T-helper 1 cell (primary cell): Measurements from ENCODE around the gene RND3.

Experiments used
- DNase-seq, 5 donors: peaks; one replicate each; pipeline ENCODE4 v3.0.0-alpha.2; 2012 to 2020

Gene RND3

GRCh38 chr2:150432312-150432625 is 55.2 kb downstream of the RND3 start:
- no peak for DNase-seq

GRCh38 chr2:150431561-150432311 is 55.7 kb downstream of the RND3 start:
- DNase-seq = no peak

GRCh38 chr2:150429384-150429961 is 58.0 kb downstream of the RND3 start:
- no peak for DNase-seq

GRCh38 chr2:150428641-150429040 is 58.8 kb downstream of the RND3 start:
- DNase-seq = no peak

- no peak for DNase-seq
Measured at GRCh38 chr2:150427298-150427697, 60.2 kb downstream of the RND3 start.

- no peak for DNase-seq
Measured at GRCh38 chr2:150426724-150427123, 60.7 kb downstream of the RND3 start.

- DNase-seq = no peak
Measured at GRCh38 chr2:150426315-150426714, 61.2 kb downstream of the RND3 start.

GRCh38 chr2:150425121-150425955 is 62.1 kb downstream of the RND3 start:
- no peak for DNase-seq

GRCh38 chr2:150424406-150424805 is 63.1 kb downstream of the RND3 start:
- no peak for DNase-seq

- DNase-seq = no peak
Measured at GRCh38 chr2:150421126-150421651, 66.3 kb downstream of the RND3 start.

GRCh38 chr2:150418916-150419315 is 68.6 kb downstream of the RND3 start:
- DNase-seq = no peak
